GM10266 (cell line): ENCODE data around the gene XPO5.
"Not testable (repeated sequence)": the region's sequence is repeated elsewhere in the genome, so short reads cannot be mapped to it uniquely, and the experiment has no call there.

ENCODE experiments used
- DNase-seq: peaks from one replicate; pipeline ENCODE4 v3.0.0; 2012; ENCODE audit errors: extremely low spot score
- TF ChIP-seq, protein P1 (sequence below): IDR thresholded peaks from 2 replicates; pipeline ENCODE4 v1.5.1; 2012; ENCODE audit warnings: mild to moderate bottlenecking, low read depth; ENCODE audit not compliant: control insufficient read depth, insufficient read depth; ENCODE audit errors: missing control alignments

XPO5 gene

DNA sequence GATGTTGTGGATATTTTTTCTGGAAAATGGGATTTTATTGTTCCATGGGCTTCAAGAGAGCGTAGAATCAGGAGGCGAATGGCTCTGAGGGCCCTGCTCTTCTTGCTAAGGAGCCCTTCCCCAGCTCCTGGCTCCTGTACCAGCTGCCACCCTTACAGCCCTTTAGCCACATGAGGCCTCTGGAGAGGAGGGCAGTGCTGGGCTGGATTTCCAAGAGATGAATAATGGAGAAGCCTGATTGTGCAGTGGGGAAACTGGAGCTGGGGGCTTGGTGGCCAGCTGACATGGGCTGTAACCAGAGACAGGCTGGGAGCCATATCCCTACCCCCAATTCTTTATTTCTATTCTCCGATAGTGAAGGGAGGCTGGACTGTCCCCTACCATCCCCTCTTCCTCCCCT lies 74.9 kb downstream of the XPO5 start:
- TF ChIP-seq, protein P1, sequence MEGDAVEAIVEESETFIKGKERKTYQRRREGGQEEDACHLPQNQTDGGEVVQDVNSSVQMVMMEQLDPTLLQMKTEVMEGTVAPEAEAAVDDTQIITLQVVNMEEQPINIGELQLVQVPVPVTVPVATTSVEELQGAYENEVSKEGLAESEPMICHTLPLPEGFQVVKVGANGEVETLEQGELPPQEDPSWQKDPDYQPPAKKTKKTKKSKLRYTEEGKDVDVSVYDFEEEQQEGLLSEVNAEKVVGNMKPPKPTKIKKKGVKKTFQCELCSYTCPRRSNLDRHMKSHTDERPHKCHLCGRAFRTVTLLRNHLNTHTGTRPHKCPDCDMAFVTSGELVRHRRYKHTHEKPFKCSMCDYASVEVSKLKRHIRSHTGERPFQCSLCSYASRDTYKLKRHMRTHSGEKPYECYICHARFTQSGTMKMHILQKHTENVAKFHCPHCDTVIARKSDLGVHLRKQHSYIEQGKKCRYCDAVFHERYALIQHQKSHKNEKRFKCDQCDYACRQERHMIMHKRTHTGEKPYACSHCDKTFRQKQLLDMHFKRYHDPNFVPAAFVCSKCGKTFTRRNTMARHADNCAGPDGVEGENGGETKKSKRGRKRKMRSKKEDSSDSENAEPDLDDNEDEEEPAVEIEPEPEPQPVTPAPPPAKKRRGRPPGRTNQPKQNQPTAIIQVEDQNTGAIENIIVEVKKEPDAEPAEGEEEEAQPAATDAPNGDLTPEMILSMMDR, result no peak
- DNase-seq, result no peak

DNA sequence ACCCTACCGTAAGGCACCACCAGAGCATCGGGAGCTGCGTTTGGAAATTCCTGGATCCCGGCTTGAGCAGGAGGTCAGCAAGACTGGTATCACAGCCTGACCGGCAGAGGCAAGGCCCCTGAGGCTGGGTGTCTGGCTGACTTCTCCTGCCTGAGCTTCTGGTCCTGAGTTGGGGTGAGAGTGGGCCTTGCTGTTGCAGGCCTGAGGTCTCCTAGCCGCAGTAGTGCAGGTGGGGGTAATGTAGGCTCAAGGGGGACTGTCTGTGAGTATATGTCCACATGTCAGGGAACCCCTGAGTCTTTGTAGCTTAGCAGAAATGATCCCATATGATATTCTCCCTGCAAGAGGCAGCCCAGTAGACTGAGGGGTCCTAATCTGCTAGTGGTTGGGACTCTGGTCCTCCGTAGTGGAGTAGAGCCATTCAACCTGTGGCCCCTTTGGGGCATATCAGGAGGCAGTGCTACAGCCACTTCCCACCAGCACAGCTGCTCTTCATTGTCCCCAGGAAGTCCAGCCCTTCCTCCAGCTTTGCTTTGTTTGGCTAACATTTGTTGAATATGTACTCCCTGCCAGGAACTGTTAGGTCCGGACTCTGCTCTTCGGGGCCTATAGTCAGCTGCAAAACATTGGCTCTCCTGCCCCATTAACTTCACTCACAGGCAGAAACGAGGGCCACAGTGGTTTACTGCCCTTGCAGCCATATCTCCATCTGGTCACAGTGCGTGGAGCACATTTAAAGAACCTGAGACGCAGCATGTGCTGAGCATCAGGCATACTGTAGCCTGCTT lies 76.6 kb downstream of the XPO5 start:
- TF ChIP-seq, protein P1, result no peak
- no peak for DNase-seq

DNA sequence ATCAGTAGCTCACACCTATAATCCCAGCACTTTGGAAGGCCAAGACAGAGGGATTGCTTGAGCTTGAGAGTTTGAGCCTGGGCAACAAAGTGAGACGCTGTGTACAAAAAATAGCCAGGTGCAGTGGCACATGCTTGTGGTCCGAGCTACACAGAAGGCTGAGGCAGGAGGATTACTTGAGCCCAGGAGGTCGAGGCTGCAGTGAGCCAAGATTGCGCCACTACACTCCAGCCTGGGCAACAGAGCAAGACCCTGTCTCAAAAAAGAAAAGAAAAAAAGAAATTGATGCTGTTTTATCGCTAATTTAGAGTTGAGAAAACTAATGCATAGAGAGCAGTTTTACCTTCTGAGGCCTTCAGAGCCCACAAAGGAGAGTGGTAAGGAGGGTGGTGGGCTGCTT lies 77.5 kb downstream of the XPO5 start:
- DNase-seq, result not testable (repeated sequence)

DNA sequence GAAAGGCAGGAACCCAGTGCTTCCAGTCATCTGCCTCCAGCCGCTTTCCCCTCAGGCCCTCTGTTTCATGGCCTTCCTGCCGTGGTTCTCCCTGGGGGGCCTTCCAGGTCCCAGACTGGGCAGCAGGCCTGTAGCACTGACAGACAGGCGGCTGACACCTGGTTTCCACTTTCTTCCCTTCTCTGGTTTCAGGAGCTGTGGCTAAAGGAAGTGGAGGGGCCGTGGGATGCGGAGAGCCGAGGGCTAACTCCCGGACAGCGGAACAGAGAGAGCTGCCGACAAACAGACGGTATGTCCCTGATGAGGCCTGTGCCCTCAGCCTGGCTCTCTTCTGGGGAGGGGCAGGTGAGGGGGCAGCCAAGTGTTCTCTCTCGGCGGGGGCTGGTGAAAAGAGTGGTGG lies 78.1 kb downstream of the XPO5 start:
- no peak for DNase-seq
- TF ChIP-seq, protein P1, result no peak

DNA sequence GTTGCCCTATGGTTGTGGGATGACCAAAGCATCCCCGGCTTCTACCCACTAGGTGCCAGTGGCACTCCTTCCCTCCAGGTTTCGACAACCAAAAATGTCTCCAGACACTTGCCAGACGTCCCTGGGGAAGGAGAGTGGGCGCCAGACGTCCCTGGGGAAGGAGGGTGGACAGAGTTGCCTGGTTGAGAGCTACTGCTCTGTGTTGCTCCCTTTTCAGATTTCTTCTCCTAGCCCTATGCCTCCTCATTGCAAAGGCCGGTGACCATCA lies 78.8 kb downstream of the XPO5 start:
- no peak for DNase-seq
- TF ChIP-seq, protein P1, result no peak

DNA sequence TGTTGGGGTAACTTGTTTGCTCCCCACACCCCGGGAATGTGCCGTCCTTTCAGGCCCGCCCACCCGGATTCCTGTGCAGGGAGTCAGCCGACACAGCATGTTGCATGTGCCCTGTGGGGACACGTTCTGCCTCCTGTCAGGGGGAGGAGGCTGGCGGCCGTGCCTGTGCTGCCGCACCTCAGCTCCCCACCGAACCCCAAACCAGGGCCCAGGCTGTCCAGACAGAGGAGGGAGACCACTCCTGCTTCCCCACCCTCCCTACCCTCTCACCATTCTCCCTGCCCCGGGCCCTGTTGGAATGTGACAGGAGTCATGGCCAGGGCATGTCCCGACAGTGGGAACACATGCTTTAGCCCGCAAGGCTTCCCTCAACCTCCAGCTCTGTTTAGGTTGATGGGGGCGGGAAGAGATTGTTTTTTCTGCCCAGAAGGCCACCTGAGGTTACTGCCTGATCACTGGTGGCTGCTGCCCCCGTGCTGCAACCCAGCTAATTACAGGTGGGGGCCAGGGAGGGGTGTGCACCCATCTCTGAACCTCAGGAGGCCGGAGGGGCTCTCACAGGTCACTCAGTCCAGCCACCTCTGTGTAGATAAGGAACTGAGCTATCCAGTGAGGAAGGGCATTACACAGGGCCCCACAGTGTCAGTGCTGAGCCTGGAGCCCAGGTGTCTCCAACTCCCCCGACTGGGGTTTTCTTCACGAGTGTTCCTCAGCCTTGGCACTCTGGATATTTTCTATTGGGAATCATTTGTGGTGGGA lies 79.3 kb downstream of the XPO5 start:
- TF ChIP-seq, protein P1, result peak; percentile 62
- DNase-seq, result no peak

DNA sequence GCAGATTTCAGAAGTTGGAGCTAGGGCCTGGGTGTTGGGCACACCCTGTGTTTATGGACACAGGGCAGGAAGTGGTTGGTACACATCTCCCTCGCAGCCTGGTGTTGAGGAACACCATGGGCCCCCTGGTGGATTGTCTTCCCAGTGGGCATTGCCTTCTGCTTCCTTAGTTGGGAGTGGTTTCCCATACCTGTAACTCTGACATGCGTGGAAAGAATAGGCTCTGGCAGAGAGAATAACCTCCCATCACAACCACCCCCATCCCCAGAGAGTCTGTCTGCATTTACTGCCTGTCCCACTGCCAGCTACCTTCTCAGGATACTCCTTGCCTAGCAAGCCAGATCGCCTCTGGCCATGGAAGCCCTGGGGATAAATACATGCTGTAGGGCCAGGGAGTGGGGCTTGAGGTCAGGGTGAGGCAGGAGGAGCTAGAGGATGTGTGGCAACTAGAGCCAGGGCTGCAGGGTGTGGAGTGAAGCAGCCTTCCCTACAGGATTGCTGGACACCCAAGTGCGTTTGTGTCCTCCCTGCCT lies 80.4 kb downstream of the XPO5 start:
- no peak for DNase-seq
- TF ChIP-seq, protein P1, result no peak
